NCI-H82 treated with DMSO at 0.1 percent for 48 hours (cell line): ENCODE results near the gene UBE2V1.
"Not testable (repeated sequence)": the region's sequence is repeated elsewhere in the genome, so short reads cannot be mapped to it uniquely, and the experiment has no call there.

Source experiments
- DNase-seq: peaks from one replicate; lab custom pipeline; 2025; ENCODE audit not compliant: unreplicated experiment; lab: John Stamatoyannopoulos, UW

The UBE2V1 gene

DNA sequence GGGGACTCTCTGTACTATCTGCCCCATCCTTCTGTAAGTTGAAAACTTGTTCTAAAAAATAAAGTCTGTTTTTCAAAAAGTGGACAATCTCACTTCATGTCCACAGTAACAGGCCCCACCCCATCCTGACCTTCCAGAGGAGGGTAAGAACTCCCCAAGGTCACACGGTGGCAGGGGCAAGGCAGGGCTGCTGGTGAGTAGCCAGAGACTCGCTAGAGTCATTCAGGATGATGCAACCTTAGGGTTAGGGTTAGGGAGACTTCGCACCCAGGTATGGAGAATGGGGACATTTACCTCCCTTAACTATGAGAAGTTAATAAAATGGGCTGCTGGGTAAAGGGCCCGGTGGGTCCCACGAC, 25.1 kb upstream of the UBE2V1 start:
- DNase-seq = no peak

DNA sequence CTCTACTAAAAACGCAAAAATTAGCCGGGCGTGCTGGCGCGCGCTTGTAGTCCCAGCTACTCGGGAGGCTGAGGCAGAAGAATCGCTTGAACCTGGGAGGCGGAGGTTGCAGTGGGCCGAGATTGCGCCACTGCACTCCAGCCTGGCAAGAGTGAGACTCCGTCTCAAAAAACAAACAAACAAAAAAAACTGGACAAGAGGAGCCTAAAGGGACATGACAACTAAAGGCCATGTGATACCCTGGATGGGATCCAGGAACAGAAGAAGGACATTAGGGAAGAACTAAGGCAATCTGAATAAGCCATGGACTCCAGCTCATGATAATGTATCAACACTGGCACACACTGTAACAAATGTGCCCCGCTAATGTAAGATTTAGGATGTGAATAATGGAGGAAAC, 24.8 kb upstream of the UBE2V1 start:
- not testable (repeated sequence) for DNase-seq

DNA sequence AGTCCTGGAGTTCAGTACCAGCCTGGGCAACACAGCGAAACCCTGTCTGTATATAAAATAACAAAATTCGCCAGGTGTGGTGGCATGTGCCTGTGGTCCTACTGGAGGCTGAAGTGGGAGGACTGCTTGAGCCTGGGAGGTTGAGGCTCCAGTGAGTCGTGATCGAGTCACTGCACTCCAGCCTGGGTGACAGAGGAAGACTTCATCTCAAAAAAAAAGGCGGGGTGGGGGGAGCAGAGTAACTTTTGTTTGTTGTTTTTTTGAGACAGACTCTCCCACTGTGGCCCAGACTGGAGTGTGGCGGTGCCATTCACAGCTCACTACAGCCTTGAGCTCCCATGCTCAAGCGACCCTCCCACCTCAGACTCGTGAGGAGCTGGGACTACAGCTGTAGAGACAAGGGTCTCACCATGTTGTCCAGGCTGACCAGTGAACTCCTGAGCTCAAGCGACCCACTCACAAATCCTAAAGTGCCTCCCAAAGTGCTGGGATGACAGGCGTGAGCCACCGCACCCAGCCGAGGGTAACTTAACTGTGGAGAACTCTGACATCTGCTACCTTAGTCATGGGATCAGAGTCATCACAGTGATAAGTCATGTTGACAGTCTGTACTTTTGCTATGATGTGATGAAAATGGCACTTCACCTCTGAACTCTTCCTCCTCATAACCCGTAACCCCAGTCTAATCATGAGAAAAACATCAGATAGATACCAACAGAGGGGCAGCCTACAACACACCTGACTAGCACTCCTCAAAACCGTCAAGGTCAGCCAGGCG, 24.1 kb upstream of the UBE2V1 start:
- no peak for DNase-seq

DNA sequence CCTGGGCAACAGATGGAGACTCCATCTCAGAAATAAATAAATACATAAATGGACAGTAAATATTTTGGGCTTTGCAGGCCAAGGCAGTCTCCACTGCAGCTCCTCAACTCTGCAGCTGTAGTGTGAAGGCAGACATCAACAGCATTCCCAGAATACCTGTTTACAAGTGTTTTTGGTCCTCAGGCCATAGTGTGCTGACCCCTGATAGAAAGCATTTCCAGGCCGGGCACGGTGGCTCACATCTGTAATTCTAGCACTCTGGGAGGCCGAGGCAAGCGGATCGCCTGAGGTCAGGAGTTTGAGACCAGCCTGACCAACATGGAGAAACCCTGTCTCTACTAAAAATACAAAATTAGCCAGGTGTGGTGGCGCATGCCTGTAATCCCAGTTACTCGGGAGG, 22.2 kb upstream of the UBE2V1 start:
- not testable (repeated sequence) for DNase-seq

DNA sequence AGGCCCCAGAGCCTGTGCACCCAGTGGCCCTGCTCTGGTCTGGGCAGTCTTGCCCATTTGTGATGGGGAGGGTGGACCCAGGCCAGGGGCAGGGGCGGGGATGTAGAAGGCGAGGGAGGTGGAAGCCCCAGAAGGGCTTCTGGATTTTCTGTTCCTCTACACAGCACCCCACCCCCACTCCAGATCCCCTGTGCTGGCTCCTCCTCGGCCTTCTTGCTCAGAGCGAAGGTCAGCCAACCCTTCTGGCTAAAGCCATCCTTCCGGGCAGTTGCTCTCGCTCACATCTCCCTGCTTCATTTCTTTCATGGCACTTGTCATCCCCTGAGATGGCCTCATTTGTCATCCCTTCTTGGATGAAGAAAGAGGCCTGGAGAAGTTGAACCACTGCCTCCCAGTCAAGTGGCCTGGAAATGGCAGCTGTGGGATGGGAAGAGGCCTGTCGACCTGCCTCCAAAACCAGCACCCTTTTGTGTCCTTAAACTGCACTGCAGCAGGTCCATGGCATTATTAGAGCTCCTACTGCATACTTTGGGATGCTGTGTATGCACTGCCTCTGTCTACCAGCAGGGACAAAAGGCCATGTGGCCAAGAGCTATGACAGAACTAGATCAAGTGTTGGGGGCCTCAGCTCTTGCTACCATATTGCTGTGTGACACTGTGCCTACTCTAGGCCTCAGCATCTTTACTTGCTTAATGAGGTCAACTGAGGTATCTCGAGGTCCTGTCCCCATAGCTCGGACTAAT, 20.7 kb upstream of the UBE2V1 start:
- no peak for DNase-seq

DNA sequence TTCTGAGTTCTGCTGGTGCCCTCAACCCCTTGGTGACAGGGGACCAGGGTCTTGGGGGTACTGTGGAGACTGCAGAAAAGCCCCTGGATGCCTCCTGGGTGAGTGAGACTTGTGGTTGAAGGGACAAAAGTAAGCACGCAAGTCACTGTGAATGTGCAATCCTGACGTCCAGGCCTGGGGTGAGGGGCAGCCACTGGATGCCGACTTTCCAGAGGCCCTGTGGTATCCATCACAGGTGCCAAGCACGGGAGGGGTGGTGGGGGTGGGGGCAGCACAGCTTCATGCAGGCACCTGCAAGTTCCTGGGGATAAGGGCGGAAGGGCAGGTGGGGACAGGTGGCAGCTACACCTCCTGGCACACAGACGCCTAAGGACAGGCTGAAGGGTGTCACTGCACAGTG, 20.1 kb upstream of the UBE2V1 start:
- DNase-seq = no peak

DNA sequence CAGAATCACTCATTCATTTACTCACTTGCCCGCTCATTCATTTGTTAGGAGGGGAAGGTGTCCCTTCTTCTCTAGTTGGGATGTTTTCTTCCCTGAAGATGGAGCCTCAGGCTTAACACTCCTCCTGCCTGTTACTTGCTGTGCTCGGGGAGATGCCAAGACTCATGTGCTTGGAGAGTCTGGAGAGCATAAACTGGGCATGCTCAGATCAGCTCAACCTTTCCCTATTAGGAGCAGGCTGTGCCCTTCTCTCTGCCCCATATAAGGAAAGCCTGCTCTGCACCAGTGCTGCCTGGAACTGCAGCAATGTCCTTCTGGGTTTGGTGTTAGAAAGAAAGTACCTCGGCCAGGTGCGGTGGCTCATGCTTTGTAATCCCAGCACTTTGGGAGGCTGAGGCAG, 18.0 kb upstream of the UBE2V1 start:
- DNase-seq = no peak

DNA sequence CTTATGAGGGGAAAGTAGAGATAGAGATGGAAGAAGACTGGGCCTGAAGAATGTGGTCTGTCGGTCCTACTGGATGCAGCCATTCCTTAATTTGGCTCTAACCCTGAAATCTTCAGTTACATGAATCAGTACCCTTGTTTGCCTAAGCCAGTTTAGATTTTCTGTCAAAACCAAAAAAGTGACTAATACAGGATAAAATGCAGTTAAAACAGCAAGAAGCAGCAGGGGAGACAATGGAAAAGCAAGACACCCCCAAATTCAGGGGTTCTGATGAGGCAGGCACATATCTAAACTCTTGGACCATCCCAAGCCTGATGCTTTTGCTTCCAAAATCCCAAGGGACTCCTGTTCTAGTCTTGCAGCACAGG, 17.4 kb upstream of the UBE2V1 start:
- no peak for DNase-seq

DNA sequence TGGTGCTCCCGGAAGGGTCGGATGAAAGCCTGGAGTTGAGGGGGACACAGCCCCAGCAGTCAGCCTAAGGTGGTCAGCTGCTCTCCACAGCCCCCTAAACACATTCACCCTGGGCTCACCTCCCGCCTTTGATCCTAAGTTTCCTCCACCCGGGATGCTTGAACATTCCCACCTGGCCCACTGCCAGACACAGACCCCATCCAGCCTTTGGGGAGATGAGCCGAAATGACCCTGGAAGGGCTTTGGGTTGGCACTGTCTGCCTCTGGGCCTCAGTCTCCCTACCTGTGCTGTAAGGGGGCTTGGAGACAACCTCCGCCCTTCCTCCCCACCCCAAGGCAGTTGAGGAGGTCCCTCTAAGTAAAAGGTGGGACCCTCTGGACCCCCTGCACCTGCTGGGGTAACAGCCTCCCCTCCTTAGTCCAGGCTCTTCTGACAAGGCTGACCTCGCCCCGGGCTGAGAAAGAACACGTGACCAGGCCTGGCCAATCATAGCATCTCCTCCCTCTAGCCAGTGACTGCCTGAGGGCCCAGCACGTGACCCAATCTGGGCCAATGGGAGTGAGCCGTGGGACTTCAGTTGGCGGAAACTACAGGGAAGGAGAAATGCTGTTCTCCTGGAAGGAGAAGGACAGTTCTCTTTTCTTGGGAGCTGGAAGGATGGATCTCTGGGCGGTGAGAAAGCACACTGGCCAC, 16.9 kb upstream of the UBE2V1 start:
- no peak for DNase-seq

DNA sequence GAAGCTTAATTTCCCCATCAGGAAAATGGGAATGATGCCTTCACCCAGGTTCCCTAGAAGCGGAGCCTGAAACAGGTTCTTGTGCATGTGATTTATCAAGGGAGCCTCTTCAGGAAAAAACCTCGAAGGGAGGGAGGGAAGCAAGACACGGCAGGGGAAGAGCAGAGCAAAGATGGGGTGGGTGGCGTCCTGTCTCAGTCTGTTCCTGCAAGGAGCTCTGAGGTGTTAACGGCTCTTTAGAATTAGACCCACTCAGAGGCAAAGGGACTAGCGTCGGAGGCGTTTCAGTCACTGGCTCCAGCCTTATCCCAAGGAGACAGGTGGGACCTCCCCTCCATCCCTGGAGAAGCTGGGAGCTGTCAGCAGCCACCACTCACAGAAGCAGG, 15.6 kb upstream of the UBE2V1 start:
- DNase-seq = no peak

DNA sequence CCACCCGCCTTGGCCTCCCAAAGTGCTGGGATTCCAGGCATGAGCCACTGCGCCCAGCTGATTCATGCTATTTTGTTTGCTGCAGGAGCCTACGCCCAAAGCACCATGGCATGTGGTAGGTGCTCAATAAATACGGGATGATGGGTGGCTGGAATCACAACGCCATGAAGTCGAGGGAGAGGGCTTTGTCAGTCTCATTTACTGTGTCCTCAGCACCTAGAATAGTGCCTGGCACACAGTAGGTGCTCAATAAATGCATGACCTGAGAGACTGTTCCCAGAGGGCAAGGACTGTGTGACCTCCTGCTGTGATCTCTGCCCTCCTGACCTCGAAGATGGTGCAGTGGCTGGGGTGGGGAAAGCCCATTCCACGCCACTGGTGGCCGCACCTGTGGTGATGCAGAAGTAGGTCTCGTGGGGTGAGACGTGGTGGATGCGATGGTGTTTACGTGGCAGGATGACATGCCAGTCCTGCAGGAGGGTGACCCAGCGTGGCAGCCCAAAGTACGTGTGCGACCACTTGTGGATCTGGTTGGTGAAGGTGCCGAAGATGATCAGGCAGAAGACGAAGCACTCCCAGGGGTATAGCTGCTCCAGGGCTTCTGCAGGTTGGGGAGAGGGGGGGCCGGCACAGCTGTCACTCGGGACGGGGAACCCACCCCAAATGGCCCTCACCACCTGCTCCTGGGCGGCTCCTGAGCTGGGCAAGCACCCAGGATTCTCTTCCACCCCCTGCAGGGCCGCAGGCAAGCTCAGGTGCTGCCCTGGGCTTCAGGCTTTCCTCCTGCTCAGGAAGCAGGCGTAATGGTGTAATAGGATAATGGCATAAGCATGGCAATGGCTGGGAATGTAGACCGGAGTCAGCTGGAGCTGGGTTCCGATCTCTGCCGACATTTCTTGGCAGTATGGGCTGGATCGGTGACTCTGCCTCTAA, 14.9 kb upstream of the UBE2V1 start:
- no peak for DNase-seq

DNA sequence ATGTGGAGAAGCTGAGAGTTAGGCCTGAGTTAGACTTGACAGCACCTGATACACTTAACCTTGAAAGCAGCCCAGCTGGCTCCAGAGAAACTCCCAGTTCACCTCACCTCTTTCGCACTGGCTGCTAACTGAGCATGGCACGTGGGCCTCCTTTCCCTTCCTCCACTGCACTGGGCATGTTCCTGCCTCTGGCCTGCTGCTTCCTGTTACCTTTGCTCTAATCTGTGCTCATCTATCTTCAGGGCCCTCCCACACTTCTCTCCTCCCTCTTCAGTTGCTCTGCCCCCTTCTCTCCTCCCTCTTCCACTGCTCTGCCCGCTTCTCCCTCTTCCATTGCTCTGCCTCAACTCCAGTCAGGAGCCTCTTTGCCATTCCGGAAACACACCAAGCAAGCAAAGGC, 13.7 kb upstream of the UBE2V1 start:
- no peak for DNase-seq

DNA sequence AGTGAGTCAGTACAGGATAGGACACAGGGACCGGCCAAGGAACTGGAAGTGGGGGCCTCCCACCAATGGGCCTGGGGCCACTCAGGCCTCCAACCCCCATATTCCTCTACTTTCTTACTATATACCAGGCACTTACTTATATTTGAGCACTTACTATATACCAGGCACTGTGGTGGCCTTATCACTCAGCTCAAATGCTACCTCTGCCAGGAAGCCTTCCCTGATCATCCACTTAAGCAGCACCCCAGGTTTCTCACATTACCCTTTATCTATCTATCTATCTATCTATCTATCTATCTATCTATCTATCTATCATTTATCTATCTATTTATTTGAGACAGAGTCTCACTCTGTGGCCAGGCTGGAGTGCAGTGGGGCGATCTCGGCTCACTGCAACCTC, 12.3 kb upstream of the UBE2V1 start:
- no peak for DNase-seq

DNA sequence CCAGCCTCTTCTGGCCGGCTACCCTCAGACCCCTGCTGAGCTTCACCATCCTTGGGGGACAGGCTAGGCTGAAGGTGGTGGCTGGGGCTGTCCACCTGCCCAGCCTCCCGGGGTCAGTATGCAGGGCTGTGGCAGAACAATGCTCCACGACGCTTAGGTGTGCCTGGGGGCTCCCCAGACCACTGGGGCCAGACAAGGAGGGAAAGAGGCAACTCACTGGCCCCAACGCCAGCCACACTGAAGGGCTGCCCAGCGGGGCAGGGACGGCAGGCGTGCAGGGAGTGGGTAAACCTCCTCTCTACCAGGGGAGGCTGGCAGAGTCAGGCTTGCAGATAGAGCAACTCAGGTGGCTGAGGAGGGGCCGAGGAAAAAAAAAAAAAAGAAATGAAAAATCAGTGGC, 11.5 kb upstream of the UBE2V1 start:
- no peak for DNase-seq

DNA sequence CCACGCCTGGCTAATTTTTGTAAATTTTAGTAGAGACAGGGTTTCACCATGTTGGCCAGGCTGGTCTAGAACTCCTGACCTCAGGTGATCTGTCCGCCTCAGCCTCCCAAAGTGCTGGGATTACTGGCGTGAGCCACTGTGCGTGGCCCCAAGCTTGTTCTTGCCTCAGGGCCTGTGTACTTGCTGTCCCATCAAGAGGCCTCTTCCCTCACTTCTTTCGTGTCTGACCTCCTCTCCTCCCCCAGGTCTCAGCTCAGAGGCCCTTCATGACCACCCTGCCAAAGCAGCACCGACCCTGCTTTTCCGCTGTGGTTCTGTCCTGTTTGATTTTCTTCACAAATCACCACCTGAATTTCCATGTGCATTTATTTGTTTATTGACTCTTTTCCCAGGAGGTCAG, 10.5 kb upstream of the UBE2V1 start:
- DNase-seq = no peak

DNA sequence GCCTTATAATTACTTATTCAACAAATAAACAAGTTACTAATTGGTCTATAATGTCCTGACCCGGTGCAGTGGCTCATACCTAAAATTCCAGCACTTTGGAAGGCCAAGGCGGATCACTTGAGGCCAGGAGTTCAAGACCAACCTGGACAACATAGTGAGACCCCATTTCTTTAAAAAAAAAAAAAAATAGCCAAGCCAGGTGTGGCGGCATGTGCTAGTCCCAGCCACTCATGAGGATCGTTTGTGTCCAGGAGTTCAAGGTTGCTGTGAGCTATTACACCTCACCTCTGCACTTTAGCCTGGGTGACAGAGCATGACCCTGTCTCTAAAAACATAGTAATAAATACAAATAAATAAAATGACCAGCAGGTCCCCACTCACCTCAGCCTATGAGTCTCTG, 9.8 kb upstream of the UBE2V1 start:
- DNase-seq = no peak

DNA sequence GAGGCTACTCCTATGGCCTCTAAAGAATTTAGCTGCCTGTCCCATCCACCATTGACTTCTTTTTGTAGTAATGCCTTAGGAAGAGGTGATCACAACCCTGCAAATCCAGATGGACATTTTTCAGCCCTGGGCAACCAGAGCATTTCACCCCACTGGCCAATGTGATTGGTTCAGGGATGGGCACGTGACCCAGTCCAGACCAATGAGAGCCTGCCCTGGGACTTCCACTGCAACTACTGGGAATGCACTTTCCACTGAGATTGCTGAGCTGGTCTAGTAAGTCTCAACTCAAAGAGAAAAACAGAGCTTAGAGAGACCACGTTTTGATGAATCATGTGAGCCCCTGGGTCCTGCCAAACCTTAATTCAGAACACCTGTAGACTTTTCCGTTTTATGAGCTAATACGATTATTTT, 8.9 kb upstream of the UBE2V1 start:
- no peak for DNase-seq

DNA sequence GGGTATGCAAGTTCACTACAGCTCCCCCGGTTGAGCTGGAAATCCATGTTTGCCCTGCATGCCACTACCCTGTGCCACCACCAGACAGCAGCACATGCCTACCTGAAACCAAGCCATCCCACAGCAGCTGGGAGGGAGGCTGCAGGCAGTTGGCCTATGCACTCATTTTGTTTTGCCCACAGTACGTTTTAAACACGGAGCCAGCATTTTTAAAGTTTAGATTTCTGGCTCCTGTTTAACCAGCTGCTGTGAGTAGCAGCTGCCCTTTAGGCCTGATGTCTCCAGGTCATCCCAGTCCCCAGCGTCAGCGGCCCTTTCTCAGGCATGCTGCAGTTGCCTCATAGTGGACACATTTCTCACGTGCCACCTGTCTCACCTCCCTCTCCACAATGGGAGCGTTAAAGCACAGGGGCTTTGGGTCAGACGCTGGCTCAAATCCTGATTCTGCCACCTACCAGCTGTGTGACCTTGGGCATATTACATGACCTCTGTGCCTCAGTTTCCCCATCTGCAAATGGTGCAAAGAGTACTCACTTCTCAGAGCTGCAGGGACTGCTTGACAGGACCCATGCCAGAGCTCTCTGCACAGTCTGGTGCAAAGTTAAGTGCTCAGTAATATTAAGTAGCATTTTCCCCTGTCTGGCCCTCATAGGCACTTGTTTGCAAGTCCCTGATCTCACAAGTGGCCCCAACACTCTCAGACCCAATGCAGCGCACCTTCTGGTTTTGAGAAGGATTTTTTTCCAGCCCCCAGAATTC, 8.2 kb upstream of the UBE2V1 start:
- peak; percentile 47 for DNase-seq

DNA sequence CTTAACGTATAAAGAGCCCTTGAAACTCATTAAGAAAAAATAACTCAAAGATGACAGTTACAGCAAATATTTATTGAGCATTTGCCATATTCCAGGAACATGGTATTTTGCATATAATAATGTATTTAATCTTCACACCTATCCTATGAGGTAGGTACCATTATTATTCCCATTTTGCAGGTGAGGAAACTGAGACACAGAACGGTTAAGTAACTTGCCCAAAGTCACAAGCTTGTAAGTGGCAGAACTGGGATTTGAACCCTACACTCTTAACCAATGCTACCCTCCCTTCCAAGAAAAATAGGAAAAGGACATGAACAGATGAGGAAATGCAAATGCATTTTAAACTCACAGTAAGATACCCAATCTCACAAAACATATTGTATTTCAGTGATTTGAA, 5.3 kb upstream of the UBE2V1 start:
- no peak for DNase-seq

DNA sequence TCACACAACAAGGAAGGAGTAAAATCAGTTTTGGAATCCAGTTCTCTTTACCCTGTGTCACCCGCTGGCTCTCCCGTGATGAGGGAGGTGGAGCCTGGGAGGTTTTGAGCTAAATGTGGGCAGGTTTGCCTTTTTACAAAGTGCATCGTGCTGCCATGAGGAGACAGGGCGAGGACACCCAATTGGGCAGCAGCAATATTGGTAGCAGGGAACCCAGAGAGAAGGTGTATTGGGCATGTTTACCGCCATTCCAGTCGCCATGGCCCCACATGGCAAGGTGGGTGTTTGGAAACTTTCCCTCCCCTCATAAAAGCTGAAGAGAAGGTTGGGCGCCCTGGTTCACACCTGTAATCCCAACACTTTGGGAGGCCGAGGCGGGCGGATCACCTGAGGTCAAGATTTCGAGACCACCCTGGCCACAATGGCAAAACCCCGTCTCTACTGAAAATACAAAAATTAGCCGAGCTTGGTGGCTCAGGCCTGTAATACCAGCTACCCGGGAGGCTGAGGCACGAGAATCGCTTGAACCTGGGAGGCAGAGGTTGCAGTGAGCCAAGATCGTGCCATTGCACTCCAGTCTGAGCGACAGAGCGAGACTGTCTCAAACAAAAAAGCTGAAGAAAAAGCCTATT, 3.5 kb upstream of the UBE2V1 start:
- no peak for DNase-seq
